LHCN-M2 (cell line): Measurements from ENCODE around the gene HS6ST3. TPM values are rescaled to one million over a fixed set of nuclear protein-coding genes. Genes with fewer than 3 reads are reported as not detected.
"Not testable (repeated sequence)": the region's sequence is repeated elsewhere in the genome, so short reads cannot be mapped to it uniquely, and the experiment has no call there.

ENCODE experiments used
- DNase-seq: peaks from one replicate; pipeline ENCODE4 v3.0.0-alpha.2; 2012; ENCODE audit warnings: low read depth
- polyA plus RNA-seq: library from polyadenylated mRNA; unstranded; fragments of >200 nt; gene quantifications from one replicate; pipeline ENCODE4 v1.2.1, GENCODE V29; 2012; ENCODE audit warnings: missing spikeins
- total RNA-seq: library from RNA; depleted of rRNA; stranded (reverse); fragments of >200 nt; gene quantifications from 2 replicates; pipeline ENCODE4 v1.2.3, GENCODE V29; 2014; rRNA removed

Gene HS6ST3
- not detected in 2 replicates for total RNA-seq
- polyA plus RNA-seq = not detected

DNA sequence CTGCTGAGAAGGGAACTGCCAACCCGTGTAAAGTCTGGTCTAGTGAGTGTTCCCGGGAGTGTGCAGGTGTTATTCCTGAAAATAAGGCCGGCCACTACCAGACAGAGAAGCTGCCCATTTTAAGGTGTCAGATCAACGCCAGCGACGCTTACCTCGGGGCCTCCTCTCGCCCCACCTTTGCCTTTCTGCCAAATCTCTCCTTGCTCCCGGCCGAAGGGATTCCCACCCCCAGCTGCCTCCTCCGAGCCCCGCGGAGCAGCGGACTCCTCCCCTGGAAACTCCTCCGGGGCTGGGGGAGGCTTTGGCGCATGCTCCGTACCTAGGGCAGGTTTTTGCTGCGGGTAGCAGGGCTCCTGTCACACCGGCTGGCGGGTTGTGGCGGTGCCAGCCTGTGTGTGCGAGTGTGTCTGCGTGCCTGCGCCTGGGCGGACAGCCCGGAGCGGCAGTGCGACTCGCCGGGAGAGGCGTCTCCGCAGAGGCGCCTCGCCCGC is at the start of gene HS6ST3:
Gene HS6ST3 (plus strand): TSS at position 359 of the 491 bp plus-strand sequence.
- no peak for DNase-seq

DNA sequence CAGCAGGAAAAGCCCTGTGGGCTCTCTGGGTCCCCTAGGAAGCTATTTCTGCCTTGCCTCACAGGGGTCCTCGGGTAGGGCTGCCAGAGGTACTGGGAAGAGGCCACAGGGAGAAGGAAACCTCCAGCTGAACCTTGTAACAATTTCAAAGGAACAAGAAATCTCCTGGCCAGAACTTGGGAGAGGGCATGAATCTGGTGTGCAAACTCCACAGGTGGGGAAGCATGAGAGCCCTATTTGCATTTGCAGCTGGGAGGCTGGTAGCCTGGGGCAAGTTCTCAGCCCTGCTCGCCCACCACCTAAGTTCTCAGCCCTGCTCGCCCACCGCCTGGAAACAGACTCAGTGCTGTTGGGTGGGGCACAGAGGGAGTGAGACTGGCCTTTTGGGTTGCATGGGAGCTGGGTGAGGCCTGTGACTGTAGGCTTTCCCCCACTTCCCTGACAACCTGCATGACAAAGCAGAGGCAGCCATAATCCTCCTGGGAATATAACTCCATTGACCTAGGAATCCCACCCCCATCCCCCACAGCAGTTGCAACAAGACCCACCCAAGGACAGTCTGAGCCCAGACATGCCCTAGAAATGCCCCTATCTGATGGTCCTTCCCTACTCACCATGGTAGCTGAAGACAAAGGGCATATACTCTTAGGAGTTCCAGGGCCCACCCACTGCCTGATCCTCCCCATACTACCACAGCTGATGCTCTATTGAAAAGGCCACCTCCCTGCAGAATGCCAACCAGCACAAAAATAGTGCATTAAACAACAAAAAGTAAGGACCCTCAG is 48.4 kb upstream of the HS6ST3 start:
- DNase-seq = no peak

DNA sequence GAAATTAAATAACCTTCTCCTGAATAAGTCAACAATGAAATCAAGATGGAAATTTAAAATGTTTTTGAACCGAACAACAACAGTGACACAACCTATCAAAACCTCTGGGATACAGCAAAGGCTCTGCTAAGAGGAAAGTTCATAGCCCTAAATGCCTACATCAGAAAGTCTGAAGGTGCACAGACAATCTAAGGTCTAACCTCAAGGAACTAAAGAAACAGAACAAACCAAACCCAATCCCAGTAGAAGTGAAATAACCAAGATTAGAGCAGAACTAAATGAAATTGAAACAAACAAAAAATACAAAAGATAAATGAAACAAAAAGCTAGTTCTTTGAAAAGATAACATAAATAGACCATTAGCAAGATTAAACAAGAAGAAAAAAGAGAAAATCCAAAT is 45.7 kb upstream of the HS6ST3 start:
- no peak for DNase-seq

DNA sequence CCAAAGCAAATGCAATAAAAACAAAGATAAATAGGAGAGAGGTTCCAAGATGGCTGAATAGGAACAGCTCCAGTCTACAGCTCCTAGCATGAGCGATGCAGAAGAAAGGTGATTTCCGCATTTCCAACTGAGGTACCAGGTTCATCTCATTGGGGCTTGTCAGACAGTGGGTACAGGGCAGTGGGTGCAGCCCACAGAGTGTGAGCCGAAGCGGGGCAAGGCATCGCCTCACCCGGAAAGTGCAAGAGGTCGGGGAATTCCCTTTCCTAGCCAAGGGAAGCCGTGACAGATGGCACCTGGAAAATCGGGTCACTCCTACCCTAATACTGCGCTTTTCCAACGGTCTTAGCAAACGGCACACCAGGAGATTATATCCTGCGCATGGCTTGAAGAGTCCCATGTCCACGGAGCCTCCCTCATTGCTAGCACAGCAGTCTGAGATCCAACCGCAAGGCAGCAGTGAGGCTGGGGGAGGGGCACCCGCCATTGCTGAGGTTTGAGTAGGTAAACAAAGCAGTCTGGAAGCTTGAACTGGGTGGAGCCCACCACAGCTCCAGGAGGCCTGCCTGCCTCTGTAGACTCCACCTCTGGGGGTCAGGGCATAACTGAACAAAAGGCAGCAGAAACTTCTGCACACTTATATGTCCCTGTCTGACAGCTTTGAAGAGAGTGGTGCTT is 43.3 kb upstream of the HS6ST3 start:
- DNase-seq = not testable (repeated sequence)

DNA sequence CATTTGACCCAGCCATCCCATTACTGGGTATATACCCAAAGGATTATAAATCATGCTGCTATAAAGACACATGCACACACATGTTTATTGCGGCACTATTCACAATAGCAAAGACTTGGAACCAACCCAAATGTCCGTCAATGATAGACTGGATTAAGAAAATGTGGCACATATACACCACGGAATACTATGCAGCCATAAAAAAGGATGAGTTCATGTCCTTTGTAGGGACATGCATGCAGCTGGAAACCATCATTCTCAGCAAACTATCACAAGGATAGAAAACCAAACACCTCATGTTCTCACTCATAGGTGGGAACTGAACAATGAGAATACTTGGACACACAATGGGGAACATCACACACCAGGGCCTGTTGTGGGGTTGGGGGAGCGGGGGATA is 39.0 kb upstream of the HS6ST3 start:
- DNase-seq = not testable (repeated sequence)

DNA sequence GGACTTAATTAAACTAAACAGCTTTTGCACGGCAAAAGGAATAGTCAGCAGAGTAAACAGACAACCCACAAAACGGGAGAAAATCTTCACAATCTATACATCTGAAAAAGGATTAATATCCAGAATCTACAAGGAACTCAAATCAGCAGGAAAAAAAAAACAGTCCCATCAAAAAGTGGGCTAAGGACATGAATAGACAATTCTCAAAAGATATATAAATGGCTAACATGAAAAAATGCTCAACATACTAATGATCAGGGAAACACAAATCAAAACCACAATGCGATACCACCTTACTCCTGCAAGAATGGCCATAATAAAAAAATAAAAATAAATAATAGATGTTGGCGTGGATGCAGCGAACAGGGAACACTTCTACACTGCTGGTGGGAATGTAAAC is 38.4 kb upstream of the HS6ST3 start:
- not testable (repeated sequence) for DNase-seq

DNA sequence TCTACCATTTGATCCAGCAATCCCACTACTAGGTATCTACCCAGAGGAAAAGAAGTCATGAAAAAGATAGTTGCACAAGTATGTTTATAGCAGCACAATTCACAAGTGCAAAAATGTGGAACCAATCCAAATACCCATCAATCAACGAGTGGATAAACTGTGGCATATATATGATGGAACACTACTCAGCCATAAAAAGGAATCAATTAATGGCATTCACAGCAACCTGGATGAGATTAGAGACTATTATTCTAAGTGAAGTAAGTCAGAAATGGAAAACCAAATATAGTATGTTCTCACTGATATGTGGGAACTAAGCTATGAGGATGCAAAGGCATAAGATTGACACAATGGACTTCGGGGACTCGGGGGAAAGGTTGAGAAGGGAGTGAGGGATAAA is 38.0 kb upstream of the HS6ST3 start:
- DNase-seq = not testable (repeated sequence)

DNA sequence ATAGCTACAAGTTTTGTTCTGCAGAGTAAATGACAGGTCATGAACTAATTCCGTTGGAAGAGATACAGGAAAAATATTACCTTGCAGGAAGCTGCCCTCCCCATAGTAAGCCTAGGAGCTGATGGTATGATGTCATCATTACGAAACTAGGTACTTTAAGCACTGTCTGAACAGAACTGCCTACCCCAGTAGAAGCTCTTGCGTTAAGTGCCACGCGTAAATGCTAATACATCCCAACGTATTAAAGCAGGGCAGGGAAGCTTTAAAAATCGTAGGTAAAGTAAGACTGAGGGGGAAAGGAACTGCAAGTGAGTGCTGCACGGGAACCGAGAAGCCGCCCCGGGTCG is 37.3 kb upstream of the HS6ST3 start:
- DNase-seq = peak; percentile 57

DNA sequence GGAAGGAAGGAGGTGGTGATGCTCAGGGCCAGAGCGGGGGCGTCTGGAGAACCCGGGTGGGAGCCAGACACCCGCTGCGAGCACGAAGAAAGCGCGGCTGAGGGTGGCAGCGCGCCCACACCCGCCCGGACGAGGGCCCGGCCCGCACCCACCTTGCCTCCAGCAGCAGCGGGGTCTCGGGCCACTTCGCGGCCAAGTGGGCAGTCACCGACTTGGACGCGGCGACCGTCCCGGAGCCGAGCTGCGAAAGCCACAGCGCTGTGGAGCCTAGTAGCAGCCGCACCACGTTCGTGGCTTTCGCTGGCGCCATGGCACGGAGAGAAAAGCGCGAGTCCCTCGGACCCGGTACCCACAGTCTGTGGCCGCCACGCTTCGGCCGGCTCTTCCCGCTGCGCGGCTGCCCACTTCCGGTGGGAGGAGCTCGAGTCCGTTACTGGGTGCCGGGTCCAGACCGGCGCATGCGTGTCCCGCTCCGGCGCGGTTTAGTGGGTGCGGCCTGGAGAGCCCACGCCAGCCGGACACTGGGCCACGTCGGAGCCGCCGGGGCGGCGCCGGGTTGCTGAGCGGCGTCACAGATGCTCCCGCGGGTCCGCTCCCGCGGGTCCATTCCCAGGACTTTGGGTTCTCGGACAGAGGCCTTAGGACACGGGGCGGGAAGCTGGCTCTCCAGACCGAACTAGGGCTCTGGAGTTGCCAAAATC is 36.8 kb upstream of the HS6ST3 start, which contains the start of gene UGGT2:
Gene UGGT2 (minus strand): TSS at position 399 of the 701 bp plus-strand sequence. CDS start 89 bp downstream, at position 310.
- DNase-seq = peak; percentile 92

DNA sequence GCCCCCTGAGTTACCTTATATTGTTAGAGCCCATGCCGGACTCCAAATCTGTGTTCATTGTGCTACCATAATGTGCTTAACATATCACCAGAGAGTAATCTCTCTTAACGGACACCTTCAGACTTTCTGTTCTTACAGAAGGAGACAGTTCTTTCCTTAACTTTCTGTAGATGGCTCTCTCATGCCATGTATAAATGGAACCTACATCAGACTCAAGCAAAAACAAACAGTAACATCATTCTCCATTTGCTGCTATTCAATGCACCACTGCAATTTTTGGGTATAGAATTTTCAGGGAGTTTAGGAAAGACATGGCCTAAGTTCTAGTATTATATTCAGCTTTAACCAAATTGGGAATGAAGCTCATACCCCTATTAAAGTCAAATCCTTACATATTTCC is 24.1 kb upstream of the HS6ST3 start:
- no peak for DNase-seq

DNA sequence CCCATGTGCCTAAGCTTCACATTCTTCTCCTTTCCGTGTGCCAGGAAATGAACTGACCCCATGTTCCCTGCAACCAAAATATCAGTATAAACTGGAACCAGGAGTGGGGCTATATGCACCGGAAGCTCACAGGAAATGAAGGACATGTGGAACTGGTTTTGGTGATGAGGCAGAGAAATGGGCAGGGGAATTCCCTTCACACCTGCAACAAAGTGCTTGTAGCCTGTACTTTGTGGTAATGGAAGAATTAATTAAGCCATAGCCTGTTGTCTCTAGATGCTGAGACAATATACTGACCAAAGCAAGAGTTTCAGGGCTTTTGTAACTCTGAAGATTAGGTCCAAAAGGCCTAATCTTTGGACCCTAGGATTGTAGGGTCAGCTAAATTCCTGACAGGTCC is 21.2 kb upstream of the HS6ST3 start:
- no peak for DNase-seq

DNA sequence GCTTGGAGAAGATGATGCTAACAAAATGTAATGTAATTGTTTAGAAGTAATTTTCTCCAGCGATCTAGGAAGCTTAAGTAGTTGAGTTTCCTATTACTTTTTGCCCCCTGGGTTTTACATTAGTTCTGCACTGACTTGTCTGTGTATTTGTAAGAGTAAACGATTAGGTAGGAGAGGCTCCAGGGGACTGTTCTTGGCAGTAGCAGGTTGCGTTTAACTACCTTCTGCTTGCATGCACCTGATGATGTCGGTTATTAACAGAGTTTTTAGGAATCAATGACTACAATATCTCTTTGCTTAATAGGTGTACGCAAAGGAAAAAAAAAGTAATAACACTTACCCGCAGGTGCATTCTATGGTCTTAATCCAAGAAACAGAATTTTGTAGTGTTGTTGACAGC is 18.4 kb upstream of the HS6ST3 start:
- DNase-seq = no peak

DNA sequence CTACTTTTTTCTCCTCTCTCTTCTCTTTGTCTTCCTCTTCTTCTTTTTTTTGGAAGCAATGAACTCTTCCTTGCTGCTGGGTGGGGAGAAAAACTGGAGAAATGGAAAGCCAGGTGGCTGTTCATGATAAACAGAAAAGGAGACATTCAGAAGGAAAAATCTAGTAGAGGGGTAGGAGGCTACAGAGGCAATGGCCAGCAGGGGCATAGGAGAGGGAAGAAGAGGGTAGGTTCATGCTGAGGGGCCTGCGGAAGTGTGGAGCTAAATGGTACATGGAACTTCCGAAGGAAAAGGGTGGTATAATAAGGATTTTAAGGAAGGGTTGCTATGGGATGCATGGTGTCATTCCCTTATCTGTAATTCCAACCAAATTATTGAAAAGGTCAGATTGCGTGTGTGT is 17.5 kb upstream of the HS6ST3 start:
- no peak for DNase-seq

DNA sequence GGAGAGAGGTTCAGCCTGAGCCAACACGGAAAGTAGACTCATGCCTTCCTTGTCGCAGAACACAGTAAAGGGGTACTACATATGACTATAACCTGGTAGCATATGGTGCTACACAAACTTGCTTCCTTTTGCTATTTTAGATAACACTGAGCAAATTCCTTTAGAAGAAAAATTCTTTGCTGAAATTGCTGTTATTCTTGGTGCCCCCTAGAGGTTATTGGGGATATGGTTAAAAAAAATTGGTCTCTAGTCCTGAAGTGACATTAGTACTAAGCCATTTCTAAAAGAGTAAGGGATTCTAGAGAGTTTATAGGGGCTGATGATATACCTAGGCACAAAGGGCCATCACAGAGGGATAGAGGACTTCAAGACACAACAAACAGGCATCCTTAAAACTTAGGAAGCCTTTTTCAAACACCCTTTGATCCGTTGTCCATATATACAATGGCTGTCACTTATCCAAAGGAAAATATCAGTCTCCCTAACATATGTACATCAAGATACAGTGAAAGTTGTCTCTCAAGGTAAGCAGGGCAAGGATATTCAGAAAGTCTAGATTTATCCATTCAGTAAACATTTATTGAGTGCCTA is 13.9 kb upstream of the HS6ST3 start:
- peak; percentile 22 for DNase-seq

DNA sequence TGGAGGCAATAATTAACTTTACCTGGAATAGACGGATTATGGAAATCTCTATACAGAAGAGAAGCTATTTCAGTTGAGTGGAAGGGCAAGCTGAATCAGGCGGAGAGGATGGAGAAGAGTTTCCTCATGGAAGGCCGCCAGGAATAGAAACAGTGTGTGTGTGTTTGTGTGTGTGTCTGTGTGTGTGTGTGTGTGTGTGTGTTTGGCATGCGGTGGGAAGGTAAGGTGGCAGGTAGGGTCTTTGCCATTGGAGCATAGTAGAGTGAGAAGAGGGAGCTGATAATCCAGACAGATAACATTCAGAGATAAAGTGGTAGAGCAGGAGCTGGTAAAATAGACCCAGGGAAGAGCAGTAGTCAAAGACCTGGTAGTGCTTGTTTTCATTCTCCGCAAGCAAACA is 9.2 kb upstream of the HS6ST3 start:
- DNase-seq = no peak

DNA sequence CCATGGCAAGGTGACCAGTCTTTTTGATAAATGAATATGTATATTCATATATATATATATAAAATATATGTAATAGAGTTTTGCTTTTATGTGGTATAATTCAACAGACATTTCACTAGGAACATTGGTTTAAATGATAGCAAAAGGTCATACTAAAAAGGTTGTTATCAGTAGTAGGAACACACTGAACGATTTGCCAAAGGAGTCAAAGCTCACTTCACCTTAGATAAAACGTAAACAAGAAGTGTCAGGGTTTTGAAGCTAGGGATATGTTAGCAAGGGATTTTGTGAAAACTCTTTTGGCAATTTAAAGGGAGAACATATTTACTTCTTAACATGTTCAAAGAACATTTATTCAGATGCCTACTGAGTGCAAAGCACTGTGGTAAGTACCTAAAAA is 8.0 kb upstream of the HS6ST3 start:
- DNase-seq = no peak

DNA sequence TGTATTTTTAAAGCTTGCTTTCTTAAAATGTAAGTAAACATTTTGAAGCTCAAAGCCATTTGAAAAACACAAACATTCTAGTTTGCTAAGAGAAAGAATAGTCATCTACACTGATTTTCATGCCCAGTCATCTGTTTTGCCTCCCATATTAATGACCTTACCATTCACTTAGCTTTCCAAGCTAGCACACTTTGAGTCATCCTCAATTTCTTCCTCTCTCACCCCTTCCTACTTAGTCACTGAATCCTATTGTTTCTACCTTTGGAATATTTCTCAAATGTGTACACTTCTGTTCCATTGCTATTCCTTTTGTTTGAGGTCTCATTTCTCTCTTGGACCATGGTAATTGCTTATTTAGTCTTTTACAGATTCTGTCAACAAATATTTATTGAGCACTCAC is 7.3 kb upstream of the HS6ST3 start:
- DNase-seq = peak; percentile 6

DNA sequence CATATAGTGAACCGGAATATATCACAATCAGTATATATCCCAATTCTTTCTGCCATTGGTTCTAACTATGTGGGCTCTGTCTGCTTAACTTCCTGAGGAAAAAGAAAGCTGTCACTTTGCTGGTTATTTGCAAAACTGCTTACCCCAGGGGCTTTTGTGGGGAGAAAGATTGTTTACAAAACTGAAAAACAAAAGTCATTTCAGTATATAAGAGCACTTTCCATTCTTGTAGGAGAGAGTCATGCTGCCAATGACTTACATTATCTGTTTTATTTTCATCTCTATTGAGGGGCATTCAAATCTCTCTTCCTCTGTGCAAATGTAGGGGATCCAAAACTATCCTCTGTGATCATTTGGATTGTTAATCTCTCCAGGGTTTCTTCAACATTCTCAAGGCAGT is 3.2 kb upstream of the HS6ST3 start:
- no peak for DNase-seq

DNA sequence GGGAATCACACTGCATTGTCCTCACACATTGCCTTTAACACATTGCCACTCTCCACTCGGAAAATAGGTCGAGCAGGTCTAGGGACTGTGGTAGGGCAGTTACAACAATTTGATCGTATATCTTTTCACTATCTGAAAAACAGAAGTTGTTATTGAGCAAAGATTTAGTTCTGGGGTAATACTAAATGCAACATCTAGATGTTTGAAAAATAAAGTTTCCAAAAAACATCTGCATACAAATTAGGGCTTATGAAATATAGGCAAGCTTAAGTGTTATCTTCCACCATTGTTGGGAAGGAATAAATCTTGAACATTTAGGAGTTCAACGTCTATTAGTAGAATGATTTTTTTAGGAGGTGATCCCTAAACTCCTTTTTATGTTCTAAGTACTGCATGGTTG is 768 bp upstream of the HS6ST3 start:
- no peak for DNase-seq

DNA sequence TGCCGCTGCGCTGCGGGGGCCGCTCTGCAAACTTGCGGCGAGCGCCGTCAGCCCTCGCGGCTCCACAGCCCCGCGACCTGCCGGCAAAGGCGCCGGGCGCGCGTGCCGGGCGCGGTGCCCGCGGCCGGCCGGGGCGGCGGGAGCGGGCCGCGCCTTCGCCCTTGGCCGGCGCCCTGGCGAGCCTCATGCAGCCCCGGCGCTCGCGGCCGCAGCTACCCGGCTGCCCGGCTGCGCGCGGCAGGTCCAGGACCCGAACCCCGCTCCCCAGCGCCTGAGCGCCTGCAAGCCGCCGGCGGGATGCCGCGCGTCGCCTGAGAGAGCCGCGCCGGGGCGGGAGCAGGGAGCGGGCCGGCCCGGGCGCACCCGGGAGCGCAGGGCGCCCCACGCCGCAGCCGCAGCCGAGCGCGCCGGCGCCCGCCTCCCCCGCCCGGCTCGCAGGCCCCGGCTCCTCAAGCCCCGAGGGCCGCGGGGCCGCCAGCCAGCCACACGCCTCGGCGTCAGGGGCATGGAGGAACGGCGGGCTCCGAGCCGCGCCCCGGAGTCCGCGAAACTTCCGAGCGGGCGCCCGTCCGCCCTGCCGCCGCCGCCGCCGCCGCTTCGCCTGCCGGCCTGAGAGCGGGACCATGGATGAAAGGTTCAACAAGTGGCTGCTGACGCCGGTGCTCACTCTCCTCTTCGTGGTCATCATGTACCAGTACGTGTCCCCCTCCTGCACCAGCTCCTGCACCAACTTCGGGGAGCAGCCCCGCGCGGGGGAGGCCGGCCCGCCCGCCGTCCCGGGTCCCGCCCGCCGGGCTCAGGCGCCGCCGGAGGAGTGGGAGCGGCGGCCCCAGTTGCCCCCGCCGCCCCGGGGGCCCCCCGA is 564 bp downstream of the HS6ST3 start:
- no peak for DNase-seq
